Inferior parietal cortex (tissue), 1 donor: ENCODE measurements around the gene FYN.
"Not testable (repeated sequence)": the region's sequence is repeated elsewhere in the genome, so short reads cannot be mapped to it uniquely, and the experiment has no call there.

Source experiments
- DNase-seq: peaks from one replicate; pipeline ENCODE4 v3.0.0-alpha.2; 2016; ENCODE audit errors: extremely low spot score

Gene FYN

GRCh38 chr6:111661541-111662061, 211.7 kb downstream of the FYN start:
- no peak for DNase-seq

- no peak for DNase-seq
Measured at GRCh38 chr6:111660531-111660930, 212.7 kb downstream of the FYN start.

- no peak for DNase-seq
Measured at GRCh38 chr6:111658462-111659154, 214.6 kb downstream of the FYN start.

GRCh38 chr6:111657146-111657545, 216.1 kb downstream of the FYN start:
- DNase-seq = no peak

GRCh38 chr6:111653979-111654378, 219.3 kb downstream of the FYN start:
- no peak for DNase-seq

- DNase-seq = no peak
Measured at GRCh38 chr6:111653434-111653833, 219.8 kb downstream of the FYN start.

- no peak for DNase-seq
Measured at GRCh38 chr6:111652156-111652555, 221.1 kb downstream of the FYN start.

GRCh38 chr6:111651185-111652034, 221.8 kb downstream of the FYN start:
- DNase-seq = no peak

- DNase-seq = no peak
Measured at GRCh38 chr6:111650049-111650448, 223.2 kb downstream of the FYN start.

GRCh38 chr6:111648100-111648499, 225.2 kb downstream of the FYN start:
- no peak for DNase-seq

GRCh38 chr6:111646942-111647341, 226.3 kb downstream of the FYN start:
- DNase-seq = no peak

- no peak for DNase-seq
Measured at GRCh38 chr6:111646034-111646433, 227.2 kb downstream of the FYN start.

GRCh38 chr6:111644893-111645430, 228.3 kb downstream of the FYN start:
- DNase-seq = no peak

- peak; percentile 69 for DNase-seq
Measured at GRCh38 chr6:111642463-111643158, 230.6 kb downstream of the FYN start.

GRCh38 chr6:111639266-111639665, 234.0 kb downstream of the FYN start:
- no peak for DNase-seq

GRCh38 chr6:111634981-111635380, 238.3 kb downstream of the FYN start:
- not testable (repeated sequence) for DNase-seq

GRCh38 chr6:111633822-111634221, 239.4 kb downstream of the FYN start:
- DNase-seq = no peak

GRCh38 chr6:111632468-111633247, 240.6 kb downstream of the FYN start:
- DNase-seq = no peak

- no peak for DNase-seq
Measured at GRCh38 chr6:111631903-111632460, 241.3 kb downstream of the FYN start.

- no peak for DNase-seq
Measured at GRCh38 chr6:111631018-111631417, 242.2 kb downstream of the FYN start.
